IMR-90 (cell line): ENCODE results near the gene ZFAND6. TPM values are rescaled to one million over a fixed set of nuclear protein-coding genes. Genes with fewer than 3 reads are reported as not detected.
"Not testable (repeated sequence)": the region's sequence is repeated elsewhere in the genome, so short reads cannot be mapped to it uniquely, and the experiment has no call there.

Experiments
- ATAC-seq: fragments of 200-7000 bp; cut with Tn5 transposase; 2 replicates; pipeline ENCODE4 v1.9.1; 2020; ENCODE audit warnings: low read depth, mild to moderate bottlenecking, moderate library complexity
- BruUV-seq: library from RNA; stranded (reverse); fragments of 400-500 nt; replicated peaks from 2 replicates; lab custom pipeline; 2021; lab: Mats Ljungman, UMichigan
- CTCF ChIA-PET: fragments of 300-600 bp; formaldehyde crosslinking; extraction: SDS; loops from one replicate; lab custom pipeline; 2021; ENCODE audit warnings: antibody characterized with exemption; lab: Yijun Ruan, JAX
- POLR2A ChIA-PET: fragments of 300-600 bp; sonication (Branson Sonifier 250); formaldehyde crosslinking; loops from one replicate; lab custom pipeline; 2022; ENCODE audit warnings: antibody characterized with exemption; ENCODE audit not compliant: unreplicated experiment; lab: Charles Lee
- DNase-seq: peaks from one replicate; pipeline ENCODE4 v3.0.0; 2013
- H2AFZ ChIP-seq: replicated peaks from 2 replicates; pipeline ENCODE3; 2013; ENCODE audit warnings: low read length, mild to moderate bottlenecking; ENCODE audit not compliant: poor library complexity
- H2AK5ac ChIP-seq: 2 replicates; pipeline ENCODE4 v1.6.1; 2013; ENCODE audit warnings: low read depth, low read length, inconsistent platforms
- H2AK9ac ChIP-seq: replicated peaks from 2 replicates; pipeline ENCODE3; 2013; ENCODE audit warnings: mild to moderate bottlenecking, low read depth, low read length, moderate library complexity; ENCODE audit not compliant: poor library complexity
- H2BK120ac ChIP-seq: 2 replicates; pipeline ENCODE4 v1.6.1; 2013; ENCODE audit warnings: low read depth, low read length, inconsistent platforms
- H2BK15ac ChIP-seq: 3 replicates; pipeline ENCODE4 v1.6.1; 2013; ENCODE audit warnings: low read depth, low read length, inconsistent platforms
- H2BK20ac ChIP-seq: 2 replicates; pipeline ENCODE4 v1.6.1; 2013; ENCODE audit warnings: low read depth, mild to moderate bottlenecking, inconsistent platforms, low read length, moderate library complexity
- H2BK5ac ChIP-seq: 2 replicates; pipeline ENCODE4 v1.6.1; 2013; ENCODE audit warnings: mild to moderate bottlenecking, low read depth, low read length, inconsistent platforms; ENCODE audit not compliant: poor library complexity, severe bottlenecking
- H3K14ac ChIP-seq: replicated peaks from 2 replicates; pipeline ENCODE4 v1.6.1; 2013; ENCODE audit warnings: low read depth, low read length, inconsistent platforms
- H3K18ac ChIP-seq: 2 replicates; pipeline ENCODE4 v1.6.1; 2013; ENCODE audit warnings: low read depth, low read length, control low read depth
- H3K23ac ChIP-seq: 2 replicates; pipeline ENCODE4 v1.6.1; 2013; ENCODE audit warnings: low read depth, low read length, inconsistent platforms
- H3K27ac ChIP-seq: 2 replicates; pipeline ENCODE4 v1.5.1; 2013; ENCODE audit warnings: mild to moderate bottlenecking, control low read depth, low read length; ENCODE audit not compliant: insufficient read depth
- H3K27me3 ChIP-seq: 2 replicates; pipeline ENCODE4 v1.6.1; 2013; ENCODE audit warnings: low read length; ENCODE audit not compliant: control insufficient read depth, insufficient read depth
- H3K36me3 ChIP-seq: 2 replicates; pipeline ENCODE4 v1.6.1; 2013; ENCODE audit warnings: low read length, mixed read lengths; ENCODE audit not compliant: control insufficient read depth, insufficient read depth
- H3K4ac ChIP-seq: 2 replicates; pipeline ENCODE4 v1.6.1; 2013; ENCODE audit warnings: low read depth, low read length, inconsistent platforms
- H3K4me1 ChIP-seq: 2 replicates; pipeline ENCODE4 v1.6.1; 2013; ENCODE audit warnings: low read length, mixed read lengths; ENCODE audit not compliant: control insufficient read depth, insufficient read depth
- H3K4me2 ChIP-seq: 2 replicates; pipeline ENCODE4 v1.6.1; 2013; ENCODE audit warnings: low read depth, mild to moderate bottlenecking, control low read depth, low read length, moderate library complexity
- H3K4me3 ChIP-seq: 2 replicates; pipeline ENCODE4 v1.5.1; 2013; ENCODE audit warnings: low read depth, mild to moderate bottlenecking, control low read depth, low read length, moderate library complexity; ENCODE audit not compliant: insufficient read depth
- H3K56ac ChIP-seq: 2 replicates; pipeline ENCODE4 v1.6.1; 2013; ENCODE audit warnings: low read length, inconsistent platforms; ENCODE audit not compliant: insufficient read depth; ENCODE audit errors: extremely low read depth
- H3K79me1 ChIP-seq, 2 experiments: 2 replicates each; pipeline ENCODE4 v1.6.1; 2013; ENCODE audit warnings: low read length in 2 of 2, inconsistent platforms in 1 of 2, low read depth in 1 of 2
- H3K9ac ChIP-seq: 2 replicates; pipeline ENCODE4 v1.6.1; 2013; ENCODE audit warnings: low read depth, low read length, control low read depth
- H3K9me1 ChIP-seq: 2 replicates; pipeline ENCODE4 v1.6.1; 2013; ENCODE audit warnings: low read length, inconsistent platforms; ENCODE audit not compliant: insufficient read depth
- H3K9me3 ChIP-seq: 2 replicates; pipeline ENCODE4 v1.6.1; 2013; ENCODE audit warnings: low read length; ENCODE audit not compliant: control insufficient read depth, insufficient read depth
- H4K20me1 ChIP-seq: 2 replicates; pipeline ENCODE4 v1.6.1; 2013; ENCODE audit warnings: low read length, inconsistent platforms; ENCODE audit not compliant: insufficient read depth
- H4K5ac ChIP-seq: 2 replicates; pipeline ENCODE4 v1.6.1; 2013; ENCODE audit warnings: mild to moderate bottlenecking, low read depth, low read length, control low read depth
- H4K8ac ChIP-seq, 2 experiments: 2 replicates each; pipeline ENCODE4 v1.6.1; 2013; ENCODE audit warnings: low read depth in 2 of 2, low read length in 2 of 2, control low read depth in 1 of 2, inconsistent platforms in 1 of 2
- H4K91ac ChIP-seq: 2 replicates; pipeline ENCODE4 v1.6.1; 2013; ENCODE audit warnings: low read depth, low read length, inconsistent platforms; ENCODE audit not compliant: insufficient read depth
- CEBPB ChIP-seq: IDR thresholded peaks from 2 replicates; pipeline ENCODE4 v1.6.1; 2012; ENCODE audit warnings: low read depth, low read length, improper control_type of control experiment
- CHD1 ChIP-seq: IDR thresholded peaks from 2 replicates; pipeline ENCODE4 v1.6.1; 2012; ENCODE audit warnings: low read depth, low read length, improper control_type of control experiment
- RFX5 ChIP-seq: IDR thresholded peaks from 2 replicates; pipeline ENCODE4 v1.8.0; 2012; ENCODE audit warnings: low read depth, mild to moderate bottlenecking, low read length, moderate library complexity
- SMC3 ChIP-seq: fragments of 150-350 bp; IDR thresholded peaks from 2 replicates; pipeline ENCODE4 v1.6.1; 2016; ENCODE audit warnings: low read depth, mild to moderate bottlenecking, antibody characterized with exemption, low read length, moderate library complexity
- USF2 ChIP-seq: fragments of 150-350 bp; IDR thresholded peaks from 2 replicates; pipeline ENCODE4 v1.6.1; 2017; ENCODE audit warnings: mild to moderate bottlenecking, antibody characterized with exemption, low read length, low read depth
- WGBS, 2 experiments: methylation state at CpG; one replicate each; pipeline versions ENCODE4 v1.1.5 to v1.1.7; 2013; ENCODE audit warnings: missing lambda C conversion rate in 2 of 2; ENCODE audit not compliant: insufficient read length in 1 of 2; ENCODE audit errors: extremely low coverage in 2 of 2; 5-methylcytosine and 5-hydroxymethylcytosine counted together
- dilution Hi-C: fragments of 300-500 bp; cut with HindIII; formaldehyde crosslinking; loops from one replicate; pipeline ENCODE4 v1.14.3; 2018; ENCODE audit warnings: low sequenced_read_pairs; ENCODE audit not compliant: unreplicated experiment
- in situ Hi-C: fragments of 300-500 bp; cut with MboI; formaldehyde crosslinking; loops from 3 replicates; pipeline ENCODE4 v1.14.3; 2019; ENCODE audit warnings: low sequenced_read_pairs, inconsistent platforms, mixed read lengths
- intact Hi-C: fragments of 100-400 bp; cut with micrococcal nuclease; formaldehyde crosslinking; loops from 2 replicates; pipeline ENCODE4 v1.10.0; 2022
- polyA plus RNA-seq, 3 experiments: library from polyadenylated mRNA; depleted of rRNA; stranded (reverse); fragments of >200 nt; gene quantifications; 2 replicates each; pipeline ENCODE4 v1.2.3, GENCODE V29; 2012; ENCODE audit warnings: low replicate concordance in 1 of 3
- total RNA-seq: library from RNA; depleted of rRNA; stranded (reverse); fragments of >200 nt; gene quantifications from 2 replicates; pipeline ENCODE4 v1.2.3, GENCODE V29; 2012

ZFAND6 gene
- total and polyA plus RNA-seq, 2 of the 4 experiments (the other 2 are of a cell fraction), result 77.5 to 96.4 TPM

DNA sequence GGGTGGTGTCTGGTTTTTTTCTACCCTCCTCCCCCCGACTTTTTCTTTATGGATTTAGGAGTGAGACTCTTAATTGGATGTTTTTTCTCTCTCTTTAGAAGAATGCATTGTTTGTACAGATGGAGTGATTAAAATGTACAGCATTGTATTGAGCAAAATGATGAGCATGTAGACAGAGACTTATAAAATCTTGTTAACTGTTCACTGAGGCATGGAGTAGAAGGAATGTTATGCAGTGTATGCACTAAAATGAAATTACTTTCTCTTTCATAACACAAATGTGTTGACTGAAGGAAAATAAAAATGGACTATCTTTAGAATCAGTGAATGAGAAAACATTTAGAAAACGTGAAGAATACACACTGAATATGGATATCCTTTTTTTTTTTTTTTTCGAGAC is 39.8 kb downstream of the ZFAND6 start:
- no peaks in the 10 kb centered on the region for H3K9me3 ChIP-seq
- H3K23ac ChIP-seq, result no peak overlapping the region
- H3K18ac ChIP-seq, result no peak overlapping the region
- H2AK9ac ChIP-seq, result no peak overlapping the region
- DNase-seq, result no peak
- intact Hi-C loops, result no loop called here
- peaks cover 10% of the 10 kb centered on the region for H3K36me3 ChIP-seq
- H2BK120ac ChIP-seq, result no peak overlapping the region
- CTCF ChIA-PET, result no interaction called here
- no peak overlapping the region for H2AFZ ChIP-seq
- no peak overlapping the region for H2BK5ac ChIP-seq
- no peak overlapping the region for H4K8ac ChIP-seq
- POLR2A ChIA-PET, result no interaction called here
- no peak overlapping the region for H2BK15ac ChIP-seq
- H3K27me3 ChIP-seq, result no peaks in the 10 kb centered on the region
- H4K20me1 ChIP-seq, result peaks cover 25% of the 10 kb centered on the region
- H3K27ac ChIP-seq, result no peak overlapping the region
- TF ChIP-seq RFX5, result no peak
- TF ChIP-seq SMC3, result no peak
- no peak for TF ChIP-seq USF2
- TF ChIP-seq CHD1, result no peak
- TF ChIP-seq CEBPB, result no peak
- no peak overlapping the region for H3K4me3 ChIP-seq
- no CpG with 5 or more reads among the region's 3 CpGs for WGBS, 2 experiments
- no peak overlapping the region for H2BK20ac ChIP-seq
- no peak overlapping the region for H4K5ac ChIP-seq
- dilution Hi-C loops, result no loop called here
- no peak overlapping the region for H2AK5ac ChIP-seq
- no peak overlapping the region for H3K14ac ChIP-seq
- no peak overlapping the region for H3K56ac ChIP-seq
- H3K79me1 ChIP-seq, result peaks cover 12 to 71% of the 10 kb centered on the region in 2 experiments; a peak in 3 of 4 replicates
- ATAC-seq, result peak; percentile 71
- no peak overlapping the region for H4K91ac ChIP-seq
- H3K4me2 ChIP-seq, result no peak overlapping the region; the same call in 1 of the 2 replicates
- no peak overlapping the region for H3K9ac ChIP-seq
- H3K4ac ChIP-seq, result no peak overlapping the region
- BruUV-seq, result no TSS peak
- in situ Hi-C loops, result no loop called here
- peaks cover 3% of the 10 kb centered on the region; the same call in 1 of the 2 replicates for H3K4me1 ChIP-seq
- H3K9me1 ChIP-seq, result no peaks in the 10 kb centered on the region

DNA sequence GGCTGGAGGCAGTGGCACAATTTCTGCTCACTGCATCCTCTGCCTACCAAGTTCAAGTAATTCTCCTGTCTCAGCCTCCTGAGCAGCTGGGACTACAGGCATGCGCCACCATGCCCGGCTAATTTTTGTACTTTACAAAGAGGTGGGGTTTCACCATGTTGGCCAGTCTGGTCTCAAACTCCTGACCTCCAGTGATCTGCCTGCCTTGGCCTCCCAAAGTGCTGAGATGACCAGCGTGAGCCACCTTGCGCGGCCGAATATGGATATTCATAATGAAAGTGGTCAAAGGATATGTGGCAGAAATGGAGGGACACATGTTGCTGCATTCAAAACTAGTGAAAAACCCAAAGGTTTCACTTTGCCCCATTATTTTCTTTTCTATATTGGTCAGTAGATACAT is 40.2 kb downstream of the ZFAND6 start:
- H2BK120ac ChIP-seq, H3K27me3 ChIP-seq, H3K4ac ChIP-seq, intact Hi-C loops, H3K9ac ChIP-seq, H3K9me3 ChIP-seq, H2AK5ac ChIP-seq, H3K9me1 ChIP-seq, H3K4me2 ChIP-seq, H4K5ac ChIP-seq, H3K23ac ChIP-seq, H3K4me3 ChIP-seq, H3K27ac ChIP-seq, H2AFZ ChIP-seq, CTCF ChIA-PET, POLR2A ChIA-PET, H3K4me1 ChIP-seq, in situ Hi-C loops, dilution Hi-C loops, H2BK15ac ChIP-seq, H3K18ac ChIP-seq, H4K91ac ChIP-seq, H2BK20ac ChIP-seq, H4K8ac ChIP-seq, BruUV-seq, H2BK5ac ChIP-seq, H3K56ac ChIP-seq, H2AK9ac ChIP-seq, DNase-seq, ATAC-seq: not testable (repeated sequence)
- no CpG with 5 or more reads among the region's 6 CpGs for WGBS, 2 experiments
- peaks cover 23% of the 10 kb centered on the region for H4K20me1 ChIP-seq
- H3K14ac ChIP-seq, result 0 out of 2 replicates have a peak overlapping the region, but pooled peaks have one; percentile 27
- peaks cover 10% of the 10 kb centered on the region for H3K36me3 ChIP-seq
- H3K79me1 ChIP-seq, result peaks cover 13 to 70% of the 10 kb centered on the region in 2 experiments; a peak in 3 of 4 replicates
